T-helper 22 cell (primary cell): ENCODE results near the gene MCMBP.
"Not testable (repeated sequence)": the region's sequence is repeated elsewhere in the genome, so short reads cannot be mapped to it uniquely, and the experiment has no call there.

Experiments used
- DNase-seq: peaks from one replicate; pipeline ENCODE4 v3.0.0-alpha.2; 2020; ENCODE audit warnings: low read depth

Gene MCMBP, protein sequence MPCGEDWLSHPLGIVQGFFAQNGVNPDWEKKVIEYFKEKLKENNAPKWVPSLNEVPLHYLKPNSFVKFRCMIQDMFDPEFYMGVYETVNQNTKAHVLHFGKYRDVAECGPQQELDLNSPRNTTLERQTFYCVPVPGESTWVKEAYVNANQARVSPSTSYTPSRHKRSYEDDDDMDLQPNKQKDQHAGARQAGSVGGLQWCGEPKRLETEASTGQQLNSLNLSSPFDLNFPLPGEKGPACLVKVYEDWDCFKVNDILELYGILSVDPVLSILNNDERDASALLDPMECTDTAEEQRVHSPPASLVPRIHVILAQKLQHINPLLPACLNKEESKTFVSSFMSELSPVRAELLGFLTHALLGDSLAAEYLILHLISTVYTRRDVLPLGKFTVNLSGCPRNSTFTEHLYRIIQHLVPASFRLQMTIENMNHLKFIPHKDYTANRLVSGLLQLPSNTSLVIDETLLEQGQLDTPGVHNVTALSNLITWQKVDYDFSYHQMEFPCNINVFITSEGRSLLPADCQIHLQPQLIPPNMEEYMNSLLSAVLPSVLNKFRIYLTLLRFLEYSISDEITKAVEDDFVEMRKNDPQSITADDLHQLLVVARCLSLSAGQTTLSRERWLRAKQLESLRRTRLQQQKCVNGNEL

DNA sequence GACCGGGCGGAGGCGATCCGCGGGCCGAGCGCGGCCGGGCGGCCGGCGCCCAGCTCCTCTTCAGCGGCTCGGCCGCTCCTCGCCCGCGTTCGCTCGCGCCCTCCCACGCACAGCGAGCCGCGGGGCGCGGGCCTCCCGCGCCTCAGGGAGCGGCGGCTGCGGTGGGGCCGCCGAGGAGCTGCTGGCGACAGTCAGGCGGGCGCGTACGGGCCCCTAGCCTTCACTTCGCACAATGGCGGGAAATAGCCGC is at the start of gene MCMBP:
MCMBP (minus strand) TSS at position 234 of the 250 bp plus-strand sequence. CDS start 259 bp downstream, outside the sequence.
- no peak for DNase-seq

DNA sequence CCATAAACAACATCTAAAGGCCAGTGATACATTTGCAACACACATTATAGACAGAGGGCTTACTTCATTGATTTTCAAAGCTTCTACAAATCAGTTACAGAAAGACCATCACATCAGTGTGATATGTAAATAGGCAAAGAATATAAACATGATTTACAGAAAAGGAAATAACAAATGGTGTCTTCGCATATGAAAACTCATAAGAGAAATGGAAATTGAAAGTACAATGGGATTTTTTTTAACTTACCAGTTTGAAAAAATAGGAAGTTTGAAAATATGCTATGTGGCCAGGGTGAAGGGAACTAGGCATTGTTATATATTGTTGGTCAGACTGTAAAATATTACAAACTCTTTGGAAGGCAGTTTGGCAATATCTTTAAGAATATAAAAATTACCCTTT is 47.2 kb upstream of the MCMBP start:
- no peak for DNase-seq

DNA sequence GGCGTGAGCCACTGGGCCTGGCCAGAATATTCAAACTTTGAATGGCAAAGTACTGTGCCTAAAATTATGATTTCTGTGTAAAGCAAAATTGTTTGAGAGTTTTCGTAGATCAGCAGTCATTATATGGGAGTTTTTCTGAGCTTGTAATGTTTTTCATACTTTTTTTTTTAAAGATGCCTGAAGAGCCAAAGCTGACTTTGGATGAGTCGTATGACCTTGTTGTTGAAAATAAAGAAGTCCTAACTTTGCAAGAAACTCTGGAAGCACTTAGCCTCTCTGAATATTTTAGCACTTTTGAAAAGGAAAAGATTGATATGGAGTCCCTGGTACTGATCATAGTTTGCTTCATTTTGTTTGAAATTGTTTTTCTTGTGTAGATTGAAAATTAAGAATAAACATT is 46.6 kb upstream of the MCMBP start:
- no peak for DNase-seq

DNA sequence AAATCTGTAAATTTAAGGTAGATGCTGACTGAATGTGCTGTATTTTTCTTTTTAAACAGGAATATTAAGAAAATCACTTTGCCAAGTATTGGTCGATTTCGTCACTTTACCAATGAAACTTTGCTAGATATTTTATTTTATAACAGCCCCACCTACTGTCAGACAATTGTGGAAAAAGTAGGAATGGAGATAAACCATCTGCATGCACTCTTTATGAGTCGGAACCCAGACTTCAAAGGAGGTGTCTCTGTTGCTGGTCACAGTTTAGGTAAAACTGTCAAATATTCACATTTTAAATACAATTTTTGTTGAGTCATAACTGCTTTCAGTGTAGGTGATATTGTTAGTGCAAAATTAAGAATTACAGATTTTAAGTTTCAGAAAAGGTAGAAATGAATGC is 45.1 kb upstream of the MCMBP start:
- DNase-seq: no peak

DNA sequence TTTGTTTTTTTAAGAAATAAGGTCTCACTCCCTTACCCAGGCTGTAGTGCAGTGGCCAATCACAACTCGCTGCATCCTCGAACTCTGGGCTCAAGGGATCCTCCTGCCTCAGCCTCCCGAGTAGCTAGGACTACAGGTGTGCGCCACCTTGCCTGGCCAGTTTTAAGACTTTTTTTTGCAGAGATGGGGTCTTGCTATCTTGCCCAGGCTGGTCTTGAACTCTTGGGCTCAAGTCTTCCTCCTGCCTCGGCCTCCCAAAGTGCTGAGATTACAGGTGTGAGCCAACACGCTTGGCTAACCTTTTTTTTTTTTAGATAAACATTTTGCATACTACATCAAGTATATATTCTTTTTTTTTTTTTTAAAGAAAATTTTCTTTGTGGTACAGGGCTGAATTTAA is 38.0 kb upstream of the MCMBP start:
- DNase-seq: no peak

DNA sequence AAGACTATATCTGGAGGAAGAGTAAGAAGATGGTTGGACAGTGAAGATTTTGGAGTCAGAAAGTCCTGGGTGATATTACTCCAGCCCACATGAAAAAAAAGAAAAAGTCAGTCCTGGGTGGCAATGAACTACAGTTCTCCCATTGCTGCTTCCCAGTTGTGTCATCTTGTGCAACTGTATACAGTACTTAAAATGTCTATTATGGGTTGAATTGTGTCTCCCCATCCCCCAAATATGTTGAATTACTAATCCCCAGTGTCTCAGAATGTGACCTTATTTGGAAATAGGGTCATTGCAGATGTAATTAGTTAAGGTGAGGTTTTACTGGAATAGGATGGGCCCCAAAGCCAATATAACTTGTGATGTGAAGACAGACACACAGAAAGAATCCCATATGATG is 35.5 kb upstream of the MCMBP start:
- DNase-seq: no peak

GRCh38 chr10:119907695-119908094 is 35.1 kb upstream of the MCMBP start:
- not testable (repeated sequence) for DNase-seq

GRCh38 chr10:119903946-119904666 is 31.5 kb upstream of the MCMBP start:
- no peak for DNase-seq

- DNase-seq: no peak
Observed at GRCh38 chr10:119898577-119898976, 25.9 kb upstream of the MCMBP start.

- DNase-seq: no peak
Observed at GRCh38 chr10:119896937-119897770, 24.5 kb upstream of the MCMBP start.

DNA sequence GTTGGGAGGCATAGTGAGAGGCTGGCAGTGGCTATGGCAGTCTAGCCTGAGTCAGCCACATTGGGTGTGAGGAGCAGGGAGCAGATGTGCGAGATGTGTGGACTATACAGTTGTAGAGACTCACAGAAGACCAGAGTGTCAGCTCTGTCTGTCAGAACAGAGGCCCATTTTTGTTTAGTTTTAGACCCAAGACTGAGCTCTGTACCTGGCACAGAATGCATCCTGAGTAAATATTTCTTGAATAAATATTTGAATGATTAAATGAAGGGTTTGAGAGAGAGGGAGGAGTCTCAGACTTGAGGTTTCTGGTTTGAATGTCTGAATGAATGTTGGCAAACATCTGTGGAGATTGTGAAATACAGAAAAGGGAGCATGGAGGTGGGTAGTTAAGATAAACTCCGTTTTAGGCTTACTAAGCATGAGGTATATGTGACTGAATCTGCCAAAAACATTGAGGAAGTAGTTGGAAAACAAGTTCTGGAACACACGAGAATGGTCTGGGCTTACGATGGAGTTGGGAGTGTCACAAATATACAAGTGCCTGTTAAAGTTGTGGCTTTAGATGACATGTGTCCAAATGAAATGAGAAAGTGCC is 23.5 kb upstream of the MCMBP start:
- no peak for DNase-seq

DNA sequence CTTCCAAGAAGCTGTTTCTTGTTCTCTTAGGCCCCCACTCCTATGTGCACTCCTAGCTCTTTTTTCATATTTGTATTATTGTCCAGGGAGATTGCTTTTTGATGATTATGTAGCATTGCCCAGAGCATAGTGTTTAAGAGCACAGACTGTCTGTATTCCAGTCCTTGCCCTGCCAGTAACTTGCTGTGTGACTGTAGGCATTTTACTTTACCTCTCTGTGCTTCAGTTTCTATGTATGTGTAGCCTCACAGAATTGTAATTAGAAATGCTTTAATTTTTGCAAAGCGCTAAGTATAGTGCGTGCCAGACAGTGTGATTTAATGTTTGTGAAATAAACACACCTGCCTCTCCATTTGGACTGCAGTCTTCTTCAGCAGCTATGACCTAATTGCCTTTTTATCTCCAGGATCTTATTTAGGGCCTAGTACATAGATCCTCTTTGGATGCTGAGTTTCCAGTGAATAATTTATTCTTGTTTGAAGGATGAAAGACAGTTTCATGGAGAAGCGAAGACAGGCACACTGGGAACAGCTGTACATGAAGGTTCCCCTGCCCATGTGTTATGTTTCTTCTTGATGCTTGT is 21.3 kb upstream of the MCMBP start:
- DNase-seq: no peak

DNA sequence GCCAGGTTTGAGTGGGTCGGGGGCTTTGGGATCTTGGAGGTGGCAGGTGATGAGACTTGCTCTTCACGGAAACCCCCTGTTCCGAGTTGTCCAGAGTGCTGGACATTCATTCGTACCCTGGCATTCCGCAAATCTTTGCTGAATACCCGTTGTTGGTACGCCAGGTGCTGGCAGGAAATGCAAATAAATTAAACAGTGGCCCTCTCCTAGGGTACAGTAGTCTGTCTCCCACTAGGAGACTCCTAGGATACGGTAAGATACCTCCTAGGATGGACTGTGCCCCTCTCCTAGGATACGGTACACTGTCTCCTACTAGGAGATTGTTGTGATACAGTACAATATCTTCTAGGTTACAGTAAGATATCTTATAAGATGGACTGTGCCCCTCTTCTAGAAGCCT is 20.4 kb upstream of the MCMBP start:
- no peak for DNase-seq

DNA sequence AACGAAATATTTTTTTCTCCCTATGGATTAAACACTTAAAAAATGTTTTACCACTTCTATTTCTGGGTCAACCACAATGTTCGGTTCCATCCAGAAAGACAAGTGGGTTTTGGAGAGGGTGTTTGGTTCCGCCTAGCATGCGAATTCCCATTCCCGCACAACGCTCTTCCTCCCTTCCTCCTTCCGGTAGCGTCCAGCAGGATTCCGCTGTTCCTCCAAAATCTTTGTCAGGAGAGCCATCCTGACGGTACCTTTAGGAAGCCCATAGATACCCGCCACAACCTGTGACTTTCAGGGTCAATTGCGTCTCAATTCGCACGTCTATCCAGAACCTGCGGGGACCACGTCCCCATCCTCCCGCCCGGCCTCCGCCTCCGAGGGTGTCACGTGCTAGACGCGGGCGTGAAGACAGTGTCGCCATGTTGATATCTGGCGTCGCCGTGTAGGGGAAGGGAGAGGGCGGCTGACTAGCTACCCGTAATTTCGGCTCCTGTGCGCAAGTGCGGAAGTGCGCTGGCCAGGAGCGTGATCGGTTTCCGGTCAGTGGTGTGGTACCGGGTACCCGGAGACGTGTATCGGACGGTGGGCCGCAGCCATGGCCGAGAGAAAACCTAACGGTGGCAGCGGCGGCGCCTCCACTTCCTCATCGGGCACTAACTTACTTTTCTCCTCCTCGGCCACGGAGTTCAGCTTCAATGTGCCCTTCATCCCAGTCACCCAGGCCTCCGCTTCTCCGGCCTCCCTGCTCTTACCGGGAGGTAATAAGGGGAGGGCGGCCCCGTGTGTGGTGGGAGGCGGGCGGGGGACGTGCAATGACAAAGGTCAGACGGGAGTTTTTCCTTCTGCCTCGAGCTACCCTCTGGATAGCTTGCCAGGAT is 19.8 kb upstream of the MCMBP start, which contains the start of gene SEC23IP:
SEC23IP (plus strand) TSS at position 543 of the 878 bp plus-strand sequence; CDS start at position 596, 53 bp downstream.
- peak; percentile 84 for DNase-seq

DNA sequence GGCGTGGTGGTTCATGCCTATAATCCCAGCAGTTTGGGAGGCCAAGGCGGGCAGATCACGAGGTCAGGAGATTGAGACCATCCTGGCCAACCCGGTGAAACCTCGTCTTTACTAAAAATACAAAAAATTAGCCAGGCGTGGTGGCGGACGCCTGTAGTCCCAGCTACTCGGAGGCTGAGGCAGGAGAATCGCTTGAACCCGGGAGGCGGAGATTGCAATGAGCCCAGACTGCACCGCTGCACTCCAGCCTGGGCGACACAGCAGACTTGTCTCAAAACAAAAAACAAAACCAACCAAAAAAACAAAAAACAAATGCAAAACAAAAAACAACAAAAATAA is 19.2 kb upstream of the MCMBP start:
- DNase-seq: not testable (repeated sequence)

- DNase-seq: not testable (repeated sequence)
Observed at GRCh38 chr10:119890307-119890706, 17.7 kb upstream of the MCMBP start.

GRCh38 chr10:119889201-119889600 is 16.6 kb upstream of the MCMBP start:
- DNase-seq: not testable (repeated sequence)

GRCh38 chr10:119888715-119889114 is 16.1 kb upstream of the MCMBP start:
- DNase-seq: not testable (repeated sequence)

DNA sequence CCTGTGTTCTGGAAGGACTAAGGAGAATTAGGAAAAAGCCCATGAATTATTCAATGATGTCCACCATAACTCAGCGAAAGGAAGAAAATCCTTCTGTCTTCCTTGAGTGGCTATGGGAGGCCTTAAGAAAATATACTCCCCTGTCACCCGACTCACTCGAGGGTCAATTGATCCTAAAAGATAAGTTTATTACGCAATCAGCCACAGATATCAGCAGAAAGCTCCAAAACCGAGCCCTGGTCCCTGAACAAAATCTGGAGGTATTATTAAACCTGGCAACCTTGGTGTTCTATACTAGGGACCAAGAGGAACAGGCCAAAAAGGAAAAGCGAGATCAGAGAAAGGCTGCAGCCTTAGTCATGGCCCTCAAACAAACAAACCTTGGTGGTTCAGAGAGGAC is 13.4 kb upstream of the MCMBP start:
- not testable (repeated sequence) for DNase-seq

- DNase-seq: not testable (repeated sequence)
Observed at GRCh38 chr10:119883901-119884611, 11.4 kb upstream of the MCMBP start.
